Dermis microvascular lymphatic vessel endothelial cell (primary cell): Measurements from ENCODE around the gene CLSTN2. TPM values are rescaled to one million over a fixed set of nuclear protein-coding genes. Genes with fewer than 3 reads are reported as not detected.

Source experiments
- DNase-seq, 2 donors: peaks; one replicate each; pipeline versions ENCODE4 v3.0.0 to v3.0.0-alpha.2; 2010; ENCODE audit warnings: low read depth in 2 of 2
- total RNA-seq: library from RNA; depleted of rRNA; stranded (reverse); fragments of >200 nt; gene quantifications from 2 replicates; pipeline ENCODE4 v1.2.1, GENCODE V29; 2014

CLSTN2 gene
- total RNA-seq, 1 donor from 2014 or later = under 0.01 TPM

DNA sequence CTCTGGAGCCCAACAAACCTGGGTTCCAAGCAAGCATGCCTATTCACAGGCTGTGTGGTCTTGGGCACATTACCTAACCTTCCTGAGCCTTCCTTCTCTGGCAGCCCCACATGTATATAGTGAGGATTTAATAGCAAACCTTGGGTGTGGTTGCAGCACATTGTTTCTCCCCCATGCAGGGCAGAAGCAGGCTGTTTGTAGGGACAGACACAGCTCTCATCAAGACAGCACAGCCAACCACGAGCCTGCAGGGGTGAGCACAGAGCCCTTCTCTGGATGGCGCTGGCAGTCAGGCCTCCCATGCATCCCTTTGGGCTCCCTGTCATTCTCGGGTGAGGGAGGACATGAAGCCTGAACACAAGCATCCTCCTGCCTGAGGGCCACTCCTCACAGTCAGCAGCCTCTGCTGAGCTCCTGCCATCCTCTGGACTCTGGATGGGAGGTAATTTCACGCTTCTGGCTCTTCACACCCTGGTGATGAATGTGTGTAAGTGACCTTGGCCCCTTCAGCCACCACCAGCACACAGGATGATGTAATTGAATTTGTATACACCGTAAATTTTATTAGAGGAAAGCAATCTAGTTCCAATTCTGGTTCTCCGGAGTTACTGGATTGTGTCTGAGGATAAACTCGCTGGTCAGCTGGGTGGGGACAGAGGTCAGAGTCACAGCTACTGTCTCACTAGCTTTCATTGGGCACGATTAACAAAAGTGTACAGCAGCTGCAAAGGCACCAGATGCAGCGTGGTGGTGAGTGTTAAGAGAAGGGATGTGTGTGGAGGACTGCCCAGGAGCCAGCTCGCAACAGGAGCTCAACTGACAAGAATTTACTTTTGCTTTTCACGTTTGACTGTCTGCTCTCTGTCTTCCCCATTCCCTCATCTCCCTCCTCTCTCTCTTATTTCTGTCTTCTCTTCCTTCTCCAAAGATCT lies 118.1 kb downstream of the CLSTN2 start:
- no peak for DNase-seq

DNA sequence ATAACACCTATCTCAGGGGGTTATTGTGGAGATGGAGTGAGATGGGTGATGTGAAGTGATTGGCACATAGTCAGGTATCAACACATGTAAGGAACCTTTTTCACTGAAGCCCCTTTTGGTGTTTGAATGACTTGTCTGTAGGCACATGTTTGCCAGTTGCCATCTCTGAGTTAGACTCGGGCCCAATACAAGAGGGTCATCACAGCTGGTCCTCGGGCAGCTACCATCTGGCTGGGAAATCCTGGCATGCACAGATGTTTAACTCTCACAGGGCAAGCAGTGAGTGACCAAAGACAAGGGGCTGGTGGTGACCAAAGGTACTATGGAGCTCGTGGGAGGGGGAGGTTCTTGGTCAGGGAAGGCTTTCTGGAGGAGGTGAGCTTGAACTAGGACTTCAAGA lies 118.8 kb downstream of the CLSTN2 start:
- DNase-seq = no peak

DNA sequence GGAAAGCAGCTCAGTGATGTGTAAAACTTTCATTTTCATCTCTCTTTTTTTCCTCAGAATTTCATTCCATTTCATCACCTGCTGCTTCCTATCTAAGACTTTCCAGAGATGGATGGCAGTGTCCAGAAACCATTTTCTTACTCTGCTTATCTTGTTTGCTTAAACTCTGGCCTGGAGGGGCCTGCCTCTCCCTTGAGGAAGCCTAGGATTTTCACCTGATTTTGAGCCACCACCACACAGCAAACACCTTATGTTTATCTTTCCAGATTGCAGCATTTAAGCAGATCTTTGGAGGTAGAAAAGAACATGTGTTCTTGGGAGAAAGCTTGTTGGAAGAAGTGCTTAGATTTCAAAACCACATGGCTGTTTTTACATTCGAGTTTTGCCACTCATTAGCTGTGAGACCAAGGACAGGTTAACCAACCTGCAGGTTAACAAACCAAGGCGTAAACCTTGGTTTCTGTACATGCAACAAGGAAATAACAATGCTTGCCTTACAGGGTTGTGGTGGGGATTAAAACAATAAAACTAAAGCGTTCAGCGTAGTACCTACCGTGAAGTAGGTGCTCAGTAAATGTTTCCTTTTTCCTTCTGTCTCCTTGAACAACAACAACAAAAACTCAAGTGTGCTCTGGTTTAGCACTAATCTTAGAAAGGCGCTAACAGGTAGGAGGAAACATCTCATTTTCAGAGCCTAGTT lies 120.3 kb downstream of the CLSTN2 start:
- no peak for DNase-seq

DNA sequence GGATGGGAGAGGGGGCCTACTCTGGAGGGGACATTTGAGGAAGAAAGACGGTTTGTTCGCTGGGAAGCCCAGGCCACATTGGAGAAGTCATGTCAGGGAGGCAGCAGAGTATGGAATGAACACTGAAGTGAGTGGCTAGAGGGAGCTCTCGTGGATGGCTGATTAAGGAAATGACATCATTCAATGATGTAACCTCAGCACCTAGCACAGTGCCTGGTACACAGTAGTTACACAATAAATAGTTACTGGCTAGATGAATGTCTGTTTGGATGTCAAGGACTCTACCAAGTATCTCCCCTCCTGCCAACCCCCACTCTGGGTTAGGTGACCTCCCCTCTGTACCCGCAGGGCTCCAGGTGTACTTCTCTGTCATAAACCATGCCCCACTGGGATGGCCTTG lies 121.1 kb downstream of the CLSTN2 start:
- DNase-seq = no peak

DNA sequence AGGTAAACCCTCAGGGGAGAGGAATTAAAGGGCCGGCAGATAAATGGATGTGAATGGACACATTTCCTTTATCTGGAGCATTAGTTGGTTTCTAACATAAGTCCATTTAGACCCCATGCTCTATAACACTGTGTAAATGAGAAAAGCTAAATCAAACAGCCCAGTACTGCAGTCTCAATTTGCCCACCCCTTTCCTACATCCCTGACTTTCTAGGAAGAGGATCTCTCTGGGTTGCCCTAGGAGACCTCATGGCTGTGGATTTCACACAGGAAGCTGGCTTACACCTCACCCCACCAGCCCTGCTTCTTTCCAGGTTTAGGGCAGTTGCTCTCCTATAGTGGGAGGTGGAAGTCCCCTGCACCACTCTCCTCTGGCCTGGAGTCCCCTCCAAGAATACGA lies 126.2 kb downstream of the CLSTN2 start:
- no peak for DNase-seq

DNA sequence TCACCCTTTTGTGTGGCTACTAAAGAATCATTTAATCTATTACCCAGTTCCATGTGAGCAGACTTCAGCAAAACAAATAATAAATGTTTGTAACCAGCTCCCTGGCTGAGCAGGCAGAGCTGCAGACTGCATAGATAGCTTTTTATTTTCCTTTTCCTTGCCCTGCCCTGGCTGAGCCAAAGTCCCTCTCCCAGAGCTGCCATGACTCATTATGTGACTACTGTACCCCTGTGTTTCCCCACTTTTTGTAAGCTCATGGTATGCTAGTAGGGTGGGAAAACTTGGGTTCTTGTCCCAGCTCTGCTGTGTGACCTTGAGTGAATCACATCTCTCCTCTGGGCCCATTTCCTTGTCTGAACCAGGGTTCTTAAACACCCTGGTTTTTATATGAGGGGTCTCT lies 127.5 kb downstream of the CLSTN2 start:
- no peak for DNase-seq

DNA sequence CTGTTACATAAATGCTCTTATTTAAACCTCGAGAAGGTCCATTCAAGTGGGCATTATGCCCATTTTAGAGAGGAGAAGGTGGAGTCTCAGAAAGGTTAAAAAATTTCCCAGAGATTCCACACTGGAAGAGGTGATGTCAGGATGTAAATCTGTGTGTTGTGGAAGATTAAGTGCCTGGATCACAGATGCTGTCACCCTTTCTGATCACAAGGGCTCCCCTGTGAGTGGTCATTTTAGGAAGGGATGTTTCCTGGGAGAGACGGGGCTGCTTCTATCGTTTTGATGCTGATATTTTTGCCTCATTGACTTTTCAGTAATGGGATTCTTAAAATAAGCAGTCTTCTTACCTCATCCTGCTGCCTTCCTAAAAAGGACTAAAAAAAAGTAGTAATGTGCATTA lies 132.5 kb downstream of the CLSTN2 start:
- no peak for DNase-seq

DNA sequence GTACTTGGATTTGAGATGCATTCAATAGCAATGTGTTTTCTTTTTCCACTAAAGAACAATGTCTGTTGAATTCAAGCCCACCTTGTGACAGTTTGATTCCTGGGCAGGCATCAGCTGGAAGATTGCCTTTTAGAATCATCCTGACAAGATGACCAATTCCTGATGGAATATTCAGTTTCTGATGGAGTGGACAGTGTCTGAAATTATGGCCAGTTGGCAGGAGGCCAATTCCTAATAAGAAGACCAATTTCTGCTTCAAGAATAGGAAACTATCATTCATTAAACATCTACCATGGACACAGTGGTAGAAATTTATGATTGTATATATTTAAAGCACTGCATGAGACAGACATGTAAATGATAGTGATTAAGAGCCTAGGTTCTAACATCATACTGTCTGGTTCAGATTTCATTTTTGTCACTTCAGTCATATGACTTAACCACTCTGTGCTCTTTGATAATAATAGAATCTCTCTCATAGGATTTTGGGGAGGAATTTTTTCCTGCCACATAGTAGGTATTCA lies 133.6 kb downstream of the CLSTN2 start:
- DNase-seq = no peak

DNA sequence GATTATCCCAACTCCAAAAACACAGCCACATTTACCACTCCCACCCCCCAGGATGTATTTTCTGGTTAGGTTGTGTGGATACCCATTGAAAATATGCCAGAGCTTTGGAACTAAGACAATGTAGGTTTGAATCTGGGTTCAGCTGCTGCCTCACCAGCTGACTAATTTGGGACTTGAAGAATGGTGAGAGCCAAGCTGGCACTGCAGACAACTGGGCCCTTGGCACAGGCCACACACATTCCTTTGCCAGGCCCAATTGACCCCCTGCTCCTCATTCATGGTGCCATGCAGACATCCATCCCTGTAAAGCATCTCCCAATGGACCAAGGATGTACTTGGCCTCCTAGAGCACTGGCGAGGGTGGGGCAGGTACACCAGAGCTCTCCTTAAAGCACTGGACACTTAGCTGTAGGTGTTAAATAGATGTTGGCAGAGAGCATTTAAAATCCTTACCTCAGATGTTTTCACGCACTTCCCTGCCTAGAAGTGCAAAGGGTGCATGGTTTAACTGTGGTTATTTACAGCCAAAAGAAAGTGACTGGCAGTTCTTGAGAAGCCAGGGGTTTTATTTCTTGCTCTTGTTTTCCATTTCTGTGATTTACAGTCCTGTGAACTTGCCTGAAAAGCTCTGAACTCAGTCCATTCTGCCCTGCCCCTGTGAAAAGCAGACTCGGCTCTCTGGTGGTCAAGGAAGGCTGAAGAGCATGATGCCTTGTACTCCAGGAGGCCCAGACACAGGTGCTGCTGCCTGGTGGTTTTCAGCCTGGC lies 138.5 kb downstream of the CLSTN2 start:
- no peak for DNase-seq

DNA sequence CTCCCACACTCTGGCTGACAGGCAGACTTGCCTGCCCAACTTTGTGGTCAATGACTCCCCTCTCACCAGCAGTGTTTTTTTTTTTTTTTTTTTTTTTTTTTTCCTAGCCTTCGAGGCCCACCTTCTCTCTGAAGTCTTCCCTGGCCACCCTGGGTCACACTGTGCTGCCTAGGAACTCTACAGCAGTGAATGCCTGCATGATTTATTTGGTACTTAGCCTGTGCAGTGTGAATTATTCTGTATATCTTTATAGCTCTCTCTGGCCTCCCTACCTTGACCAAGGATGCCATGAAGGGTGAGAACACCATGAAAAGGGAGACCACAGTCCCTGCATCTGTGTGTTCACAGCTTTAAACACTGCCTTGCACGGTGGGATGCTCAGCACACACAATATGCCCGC lies 141.6 kb downstream of the CLSTN2 start:
- no peak for DNase-seq

DNA sequence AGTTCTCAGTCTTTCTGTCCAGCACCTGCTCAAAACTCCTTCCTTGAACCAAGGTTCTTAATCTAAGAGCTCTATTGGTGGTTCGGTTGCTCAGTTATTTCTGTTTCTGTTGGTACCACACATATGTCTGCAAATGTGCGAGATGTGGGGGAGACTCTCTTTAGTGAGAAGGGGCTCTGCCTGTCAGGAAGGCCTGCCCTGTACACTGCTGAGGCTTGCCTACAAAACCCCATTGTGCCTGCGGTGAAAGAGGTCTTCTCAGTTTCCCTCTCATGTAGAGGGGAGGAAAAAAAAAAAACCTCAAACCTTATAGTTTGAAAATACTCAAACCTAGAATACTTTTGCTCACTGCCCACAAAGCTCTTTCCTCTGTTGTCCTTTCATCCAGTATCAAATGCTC lies 142.4 kb downstream of the CLSTN2 start:
- DNase-seq = no peak

DNA sequence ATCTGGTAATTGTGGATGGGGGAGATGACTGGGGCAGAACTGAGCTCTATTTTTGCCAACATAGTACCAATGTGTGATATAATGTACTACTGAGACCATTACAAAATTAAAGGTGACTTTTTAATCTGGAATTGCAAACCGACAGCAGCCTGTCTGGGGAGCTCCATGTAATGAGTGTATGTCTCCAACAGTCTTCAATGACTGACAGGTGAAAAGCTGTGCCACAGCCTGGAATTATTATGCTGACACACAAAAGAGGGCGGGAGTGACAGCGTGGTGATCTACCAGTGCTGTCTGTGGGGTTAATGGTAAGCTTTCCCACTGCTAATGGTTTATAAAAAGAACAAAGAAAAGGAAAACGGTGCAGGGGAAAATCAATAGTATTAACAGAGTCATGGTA lies 143.4 kb downstream of the CLSTN2 start:
- no peak for DNase-seq

DNA sequence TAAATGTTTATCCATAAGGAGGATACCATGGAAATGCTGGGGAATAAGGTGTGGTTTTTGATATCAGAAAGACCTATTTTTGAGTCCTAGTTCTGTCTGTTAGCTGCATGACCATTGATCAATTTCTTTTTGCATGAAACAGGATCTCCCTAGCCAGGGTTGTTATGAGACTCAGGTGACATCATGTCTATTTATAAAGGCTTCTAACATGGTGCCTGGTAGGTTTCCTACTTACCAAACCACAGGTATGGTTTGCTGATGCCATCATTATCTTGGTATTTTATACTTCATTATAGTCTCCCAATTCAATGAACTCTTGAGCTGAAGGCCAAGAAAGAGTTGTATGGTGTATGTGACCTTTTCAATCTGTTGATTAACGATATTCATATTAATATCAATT lies 144.0 kb downstream of the CLSTN2 start:
- no peak for DNase-seq

DNA sequence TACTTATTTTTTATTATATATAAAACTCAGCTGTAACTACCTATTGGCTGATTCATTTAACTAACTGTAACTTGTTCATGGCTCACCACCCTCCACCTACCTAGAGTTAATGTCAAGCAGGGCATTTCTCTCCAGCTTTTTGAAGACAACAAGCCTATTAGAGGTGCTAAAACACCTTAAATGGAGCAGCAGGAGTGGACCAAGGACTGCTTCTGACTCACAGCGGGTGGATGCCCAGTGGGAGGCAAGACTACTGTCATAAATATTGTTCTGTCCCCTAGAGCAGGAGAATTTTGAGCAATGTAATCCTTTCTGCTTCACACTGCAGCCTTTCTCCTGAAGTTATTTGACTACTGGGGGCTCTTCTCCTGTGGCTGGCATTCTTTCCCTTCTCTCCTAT lies 146.9 kb downstream of the CLSTN2 start:
- DNase-seq = no peak

DNA sequence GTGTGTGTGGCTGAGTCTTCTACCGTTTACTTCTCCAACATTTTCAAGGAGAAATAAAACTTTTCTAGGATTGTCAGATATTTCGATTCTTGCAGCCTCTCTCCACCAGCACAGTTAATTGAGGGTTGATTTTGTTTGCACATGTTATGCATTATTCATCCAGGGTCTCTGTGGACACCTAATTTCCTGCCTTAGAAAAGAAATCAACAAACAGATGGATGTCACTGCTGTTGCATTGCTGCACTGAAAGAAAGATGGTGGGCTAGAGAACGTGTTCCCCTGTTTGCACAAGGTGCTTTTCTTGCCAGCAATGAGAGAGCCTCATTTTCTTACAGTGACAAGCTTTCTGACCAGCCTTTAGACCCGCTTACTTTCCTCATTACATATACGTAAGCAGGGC lies 150.0 kb downstream of the CLSTN2 start:
- no peak for DNase-seq

DNA sequence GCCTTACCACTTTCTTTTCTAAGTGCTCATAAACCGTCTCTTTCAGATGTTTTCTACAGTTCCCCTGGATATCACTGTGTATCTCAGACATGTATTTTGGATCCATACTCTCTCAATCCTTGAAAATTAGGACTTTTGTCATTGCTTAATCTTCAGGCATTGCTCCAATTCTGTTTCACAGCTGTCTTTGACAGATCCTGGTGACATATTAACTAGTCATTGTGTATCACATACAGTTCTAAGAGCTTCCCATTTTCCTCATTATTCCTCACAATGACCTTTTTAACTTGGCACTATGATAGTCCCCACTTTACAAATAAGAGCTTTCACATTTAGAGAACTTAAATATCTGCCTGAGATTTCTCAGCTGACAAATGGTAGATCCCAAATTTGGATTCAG lies 151.7 kb downstream of the CLSTN2 start:
- no peak for DNase-seq

DNA sequence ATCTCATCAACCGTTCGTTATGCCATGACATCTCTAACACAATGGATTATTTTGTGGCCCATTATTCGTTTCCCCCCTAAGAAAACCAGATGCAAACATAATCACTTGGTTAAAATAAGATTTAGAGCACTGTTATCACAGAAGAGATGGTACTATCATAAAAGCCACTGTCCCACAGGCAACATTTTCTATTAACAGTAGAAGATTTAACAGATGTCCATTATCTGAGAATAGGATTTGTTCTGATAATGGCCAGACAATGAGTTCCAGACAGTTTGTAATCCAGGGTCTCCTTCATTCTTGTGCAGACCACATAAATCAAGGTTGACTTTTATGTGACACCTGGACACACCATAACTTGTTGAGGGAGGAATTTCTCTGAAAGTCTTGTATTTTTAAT lies 153.1 kb downstream of the CLSTN2 start:
- DNase-seq = no peak

DNA sequence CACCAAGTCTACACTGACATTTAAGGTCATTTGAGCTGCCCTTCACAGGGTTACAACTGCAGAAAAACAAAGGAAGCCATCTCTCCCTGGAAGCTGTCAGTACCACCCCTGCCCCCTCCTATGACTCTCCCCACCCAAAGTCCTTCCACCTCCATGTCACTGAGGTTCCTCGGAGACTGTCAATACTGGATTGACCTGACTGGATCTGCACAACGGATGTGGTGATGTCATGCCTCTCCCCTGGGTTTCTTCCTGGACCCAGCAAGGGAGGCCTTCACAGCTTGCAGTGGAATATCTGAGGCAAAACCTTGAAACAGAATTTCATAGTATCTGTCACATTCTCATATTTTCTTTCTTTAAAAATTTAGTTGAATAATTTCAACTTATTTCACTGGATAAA lies 153.5 kb downstream of the CLSTN2 start:
- DNase-seq = no peak

DNA sequence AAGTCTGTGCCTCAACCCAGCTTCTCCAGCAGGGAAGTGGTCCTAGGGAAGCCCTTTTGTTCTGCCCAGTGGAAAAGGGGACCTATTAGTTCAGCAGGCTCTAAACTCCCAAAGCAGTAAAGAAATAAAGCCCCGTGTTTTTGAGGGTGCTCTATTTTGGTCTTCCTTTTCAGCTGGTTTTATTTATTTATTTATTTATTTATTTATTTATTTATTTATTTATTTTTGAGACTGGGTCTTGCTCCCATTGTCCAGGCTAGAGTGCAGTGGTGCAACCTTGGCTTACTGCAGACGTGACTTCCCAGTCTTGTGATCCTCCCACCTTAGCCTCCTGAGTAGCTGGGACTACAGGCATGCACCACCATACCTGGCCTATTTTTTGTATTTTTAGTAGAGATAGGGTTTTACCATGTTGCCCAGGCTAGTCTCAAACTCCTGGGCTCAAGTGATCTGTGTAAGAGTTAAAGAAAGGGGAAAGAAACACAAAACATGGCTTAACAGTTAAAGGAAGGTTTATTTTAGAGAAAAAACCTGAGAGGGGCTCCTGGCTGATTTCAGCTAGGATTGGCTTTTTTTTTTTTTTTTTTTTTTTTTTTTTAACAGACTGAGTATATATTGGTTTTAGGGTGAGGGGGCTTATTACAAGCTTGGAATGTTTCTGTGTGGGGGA lies 154.6 kb downstream of the CLSTN2 start:
- DNase-seq = no peak

DNA sequence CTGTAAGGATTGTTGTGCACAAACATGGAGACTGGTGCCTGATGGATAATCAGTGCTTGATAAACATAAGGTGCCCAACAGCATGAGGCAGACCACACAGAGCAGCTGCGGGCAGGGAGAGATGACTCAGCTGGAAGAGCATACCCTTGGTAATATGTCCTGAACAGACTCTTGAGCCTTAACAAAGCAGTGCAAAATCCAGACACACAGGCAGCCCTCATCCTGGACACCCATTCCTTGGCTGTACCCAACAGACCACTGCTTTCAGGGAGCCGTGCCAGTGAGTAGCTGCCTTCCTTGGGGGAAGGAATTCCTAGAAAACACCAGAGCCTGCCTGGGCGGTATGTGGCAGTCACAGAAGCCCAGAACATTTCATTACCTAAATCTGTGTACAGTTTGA lies 156.2 kb downstream of the CLSTN2 start:
- DNase-seq = no peak

DNA sequence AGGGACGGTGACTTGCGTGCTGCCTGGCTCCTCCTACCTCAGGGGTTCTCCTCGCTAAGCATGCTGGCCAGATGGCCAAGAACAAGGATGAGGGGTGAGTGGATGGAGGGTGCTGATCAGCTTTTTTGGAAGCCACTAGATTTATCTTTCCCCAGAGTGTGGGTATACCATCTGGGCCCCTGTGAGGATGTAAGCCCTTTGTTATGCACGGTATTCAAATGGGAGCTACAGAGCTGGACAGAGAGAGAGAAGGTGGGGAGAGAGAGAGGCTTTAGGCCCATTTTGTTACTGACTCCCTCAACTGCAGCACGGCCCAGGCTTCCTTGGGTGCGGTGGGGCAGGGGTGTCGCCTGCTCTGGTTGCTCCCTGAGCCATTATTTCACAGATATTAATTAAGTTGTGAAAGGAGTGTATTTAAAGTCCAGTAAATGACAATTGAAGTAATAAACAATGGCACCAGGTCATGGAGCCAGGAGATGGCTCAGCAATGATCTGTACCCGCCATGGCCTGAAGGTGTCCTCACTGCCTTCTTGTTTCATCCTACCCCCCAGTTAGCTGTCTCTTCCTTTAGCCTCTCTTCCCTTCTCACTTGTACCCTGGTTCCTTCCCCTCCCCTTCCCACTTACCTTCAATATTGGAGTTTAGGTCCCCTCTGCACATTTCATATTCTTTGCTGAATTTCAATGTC lies 158.0 kb downstream of the CLSTN2 start:
- no peak for DNase-seq
